ENCODE results near the gene STK32B. TPM values are rescaled to one million over a fixed set of nuclear protein-coding genes. Genes with fewer than 3 reads are reported as not detected.

The STK32B gene
- total RNA-seq, 1 donor from 2014 or later, result 46.9 TPM

DNA sequence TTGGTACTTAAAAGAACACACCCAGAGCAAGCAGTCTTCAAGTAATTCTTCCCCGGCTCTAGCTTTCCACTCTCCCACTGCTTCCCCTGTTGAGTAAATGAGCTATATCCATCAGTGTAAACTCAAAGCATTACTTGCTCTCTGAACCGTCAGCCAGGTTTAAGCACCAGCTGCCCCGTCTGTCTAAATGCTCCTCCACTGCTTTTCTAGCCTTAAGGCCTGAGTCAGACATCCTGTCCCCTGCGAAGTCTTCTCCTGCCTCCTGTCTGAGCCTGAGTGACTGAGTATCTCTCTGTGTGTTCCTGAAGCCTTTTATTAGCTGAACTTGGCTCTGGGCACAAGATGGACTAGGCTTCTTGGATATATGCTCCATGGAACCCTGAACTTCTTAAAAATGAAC lies 205.1 kb downstream of the STK32B start:
- Mint-ChIP-seq H3K4me1 (ENCODE audit: unreplicated experiment) (no peaks in the 10 kb centered on the region), H3K36me3 (ENCODE audit: unreplicated experiment) (no peaks in the 10 kb centered on the region), H3K27me3 (ENCODE audit: unreplicated experiment) (no peaks in the 10 kb centered on the region), H3K4me3 (ENCODE audit: unreplicated experiment) (no peak overlapping the region), H3K9me3 (ENCODE audit: unreplicated experiment) (no peaks in the 10 kb centered on the region), H3K27ac (ENCODE audit: unreplicated experiment) (no peak overlapping the region)
- TF ChIP-seq CTCF (IDR thresholded peaks at IDR 0.05), result no peak
- no peak for DNase-seq (ENCODE audit: extremely low spot score, unreplicated experiment)

GRCh38 chr4:5257086-5257485 lies 205.8 kb downstream of the STK32B start:
- no peak for DNase-seq (ENCODE audit: extremely low spot score, unreplicated experiment)
- Mint-ChIP-seq H3K27me3 (ENCODE audit: unreplicated experiment) (no peaks in the 10 kb centered on the region), H3K9me3 (ENCODE audit: unreplicated experiment) (no peaks in the 10 kb centered on the region), H3K36me3 (ENCODE audit: unreplicated experiment) (no peaks in the 10 kb centered on the region), H3K4me1 (ENCODE audit: unreplicated experiment) (no peaks in the 10 kb centered on the region), H3K4me3 (ENCODE audit: unreplicated experiment) (no peak overlapping the region), H3K27ac (ENCODE audit: unreplicated experiment) (no peak overlapping the region)
- no peak for TF ChIP-seq CTCF (IDR thresholded peaks at IDR 0.05)

GRCh38 chr4:5259471-5259870 lies 208.2 kb downstream of the STK32B start:
- Mint-ChIP-seq H3K36me3 (ENCODE audit: unreplicated experiment) (no peaks in the 10 kb centered on the region), H3K27ac (ENCODE audit: unreplicated experiment) (no peak overlapping the region), H3K4me1 (ENCODE audit: unreplicated experiment) (no peaks in the 10 kb centered on the region), H3K27me3 (ENCODE audit: unreplicated experiment) (no peaks in the 10 kb centered on the region), H3K9me3 (ENCODE audit: unreplicated experiment) (no peaks in the 10 kb centered on the region), H3K4me3 (ENCODE audit: unreplicated experiment) (no peak overlapping the region)
- TF ChIP-seq CTCF (IDR thresholded peaks at IDR 0.05), result no peak
- no peak for DNase-seq (ENCODE audit: extremely low spot score, unreplicated experiment)

DNA sequence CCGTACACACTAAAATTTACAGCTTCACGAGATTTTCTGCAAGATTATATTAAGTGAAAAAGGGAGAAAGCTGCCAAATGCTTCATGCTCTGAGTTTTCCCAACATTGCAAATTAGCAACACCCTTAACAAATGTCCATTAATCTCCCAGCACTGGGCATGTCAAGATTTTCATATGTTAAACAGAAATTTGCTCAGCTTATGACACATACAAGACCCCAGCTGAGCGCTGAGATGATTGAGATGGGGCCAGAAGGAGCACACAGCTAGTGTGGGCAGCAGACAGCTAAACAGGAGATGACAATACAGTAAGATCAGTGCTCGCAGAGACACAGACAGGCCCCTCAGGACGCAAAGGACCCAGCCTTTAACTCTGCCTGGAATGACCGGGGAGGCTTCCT lies 208.8 kb downstream of the STK32B start:
- DNase-seq (ENCODE audit: extremely low spot score, unreplicated experiment), result no peak
- H3K27me3 Mint-ChIP-seq (ENCODE audit: unreplicated experiment), result no peaks in the 10 kb centered on the region
- H3K4me1 Mint-ChIP-seq (ENCODE audit: unreplicated experiment), result no peaks in the 10 kb centered on the region
- no peak overlapping the region for H3K4me3 Mint-ChIP-seq (ENCODE audit: unreplicated experiment)
- no peak overlapping the region for H3K27ac Mint-ChIP-seq (ENCODE audit: unreplicated experiment)
- H3K36me3 Mint-ChIP-seq (ENCODE audit: unreplicated experiment), result peaks cover 4% of the 10 kb centered on the region
- H3K9me3 Mint-ChIP-seq (ENCODE audit: unreplicated experiment), result no peaks in the 10 kb centered on the region
- no peak for TF ChIP-seq CTCF (IDR thresholded peaks at IDR 0.05)

GRCh38 chr4:5261866-5262265 lies 210.6 kb downstream of the STK32B start:
- Mint-ChIP-seq H3K27me3 (ENCODE audit: unreplicated experiment) (no peaks in the 10 kb centered on the region), H3K27ac (ENCODE audit: unreplicated experiment) (no peak overlapping the region), H3K36me3 (ENCODE audit: unreplicated experiment) (peaks cover 4% of the 10 kb centered on the region), H3K9me3 (ENCODE audit: unreplicated experiment) (no peaks in the 10 kb centered on the region), H3K4me1 (ENCODE audit: unreplicated experiment) (peaks cover 10% of the 10 kb centered on the region), H3K4me3 (ENCODE audit: unreplicated experiment) (no peak overlapping the region)
- no peak for TF ChIP-seq CTCF (IDR thresholded peaks at IDR 0.05)
- DNase-seq (ENCODE audit: extremely low spot score, unreplicated experiment), result no peak
